NCI-H2171 (cell line): Measurements from ENCODE around the gene ETS2.
A peak's percentile ranks its signal among the peaks of the same experiment; 100 is the strongest.

ENCODE experiments used
- DNase-seq: peaks from one replicate; lab custom pipeline; 2025; lab: John Stamatoyannopoulos, UW

ETS2 gene

GRCh38 chr21:38802050-38803026 is 3.4 kb upstream of the ETS2 start:
- no peak for DNase-seq

DNA sequence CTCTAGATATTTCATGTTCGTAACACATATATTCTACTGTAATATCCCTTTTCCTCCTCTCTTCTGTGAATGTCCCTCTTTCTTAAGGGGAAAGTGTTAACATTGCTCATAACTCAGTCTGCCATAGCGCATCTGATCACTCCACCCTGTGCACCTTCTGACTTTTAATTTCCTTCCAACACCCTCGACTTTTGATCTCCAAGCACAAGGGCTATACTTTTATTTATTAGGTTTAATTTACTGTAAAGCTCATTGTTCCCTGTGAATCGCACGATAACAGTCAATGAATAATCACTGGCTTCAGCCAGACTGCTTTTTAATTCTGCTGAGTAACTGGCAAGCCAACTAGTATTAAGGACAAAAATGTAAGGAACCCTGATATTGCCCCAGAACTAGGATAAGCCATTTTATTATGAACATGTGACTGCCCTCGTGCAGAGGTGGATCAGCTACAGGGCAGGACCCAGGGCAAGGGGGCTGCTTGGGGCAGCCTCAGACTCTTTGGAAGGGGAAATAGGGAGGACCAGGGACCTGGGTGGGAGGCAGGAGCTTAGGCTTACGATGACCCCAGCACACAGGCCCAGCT is 2.6 kb upstream of the ETS2 start:
- DNase-seq = no peak

- DNase-seq = no peak
Measured at GRCh38 chr21:38804030-38804788, 1.5 kb upstream of the ETS2 start.

- DNase-seq = peak; percentile 33
Measured at GRCh38 chr21:38804789-38805327, 871 bp upstream of the ETS2 start.

DNA sequence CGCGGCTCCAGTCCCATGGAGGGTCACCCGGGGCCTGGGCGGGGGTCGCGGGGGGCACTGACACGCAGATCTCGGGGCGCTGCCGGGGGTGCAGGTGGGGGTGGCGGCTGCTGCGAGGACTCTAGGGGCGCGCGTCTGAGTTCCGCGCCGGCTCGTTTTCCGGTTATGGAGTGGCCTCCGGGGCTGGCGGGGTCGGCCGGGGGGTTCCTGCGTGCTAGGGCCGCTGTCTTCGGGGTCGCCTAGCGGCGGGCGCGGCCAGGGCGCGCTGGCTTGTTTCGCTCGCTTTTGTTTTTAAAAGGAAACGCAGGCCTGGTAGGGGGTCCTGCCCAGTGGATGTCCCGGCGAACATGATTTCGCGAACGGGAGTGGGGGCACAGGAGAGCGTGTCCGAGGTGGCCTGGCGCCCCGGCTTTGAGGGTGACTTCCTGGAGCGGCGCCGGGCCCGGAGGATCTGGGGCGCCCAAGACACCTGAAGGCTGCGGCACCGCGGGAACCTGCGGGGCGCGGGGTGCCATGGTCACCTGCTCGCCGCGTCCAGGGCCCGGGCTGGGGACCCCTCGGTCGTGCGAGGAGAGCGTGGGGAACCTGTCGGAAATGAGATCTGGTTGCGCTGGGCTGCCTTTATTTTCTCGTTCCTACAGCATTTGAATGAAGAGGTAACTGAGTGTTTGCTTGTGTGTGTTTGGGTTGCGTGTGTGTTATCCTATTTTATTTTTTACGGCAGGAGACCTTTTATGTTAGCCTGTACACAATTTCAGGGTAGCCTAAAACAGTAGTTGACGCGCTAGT is 618 bp downstream of the ETS2 start:
- no peak for DNase-seq

DNA sequence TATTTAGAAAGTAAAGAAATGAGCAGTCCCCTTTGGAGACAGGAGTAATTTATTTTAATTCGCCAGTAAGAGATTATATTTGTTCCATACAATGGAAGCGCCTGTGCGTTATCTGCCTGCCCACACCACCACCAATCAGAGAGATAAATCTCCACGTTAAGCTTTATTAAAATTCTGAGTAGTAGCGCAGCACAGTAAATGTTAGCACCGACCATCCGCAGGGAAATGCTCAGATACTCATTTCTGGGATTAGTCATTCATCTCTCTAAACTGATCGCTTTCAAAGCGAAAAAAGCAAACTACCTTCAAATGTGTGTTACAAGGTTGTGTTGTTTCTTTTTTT is 1.2 kb downstream of the ETS2 start:
- DNase-seq = no peak

DNA sequence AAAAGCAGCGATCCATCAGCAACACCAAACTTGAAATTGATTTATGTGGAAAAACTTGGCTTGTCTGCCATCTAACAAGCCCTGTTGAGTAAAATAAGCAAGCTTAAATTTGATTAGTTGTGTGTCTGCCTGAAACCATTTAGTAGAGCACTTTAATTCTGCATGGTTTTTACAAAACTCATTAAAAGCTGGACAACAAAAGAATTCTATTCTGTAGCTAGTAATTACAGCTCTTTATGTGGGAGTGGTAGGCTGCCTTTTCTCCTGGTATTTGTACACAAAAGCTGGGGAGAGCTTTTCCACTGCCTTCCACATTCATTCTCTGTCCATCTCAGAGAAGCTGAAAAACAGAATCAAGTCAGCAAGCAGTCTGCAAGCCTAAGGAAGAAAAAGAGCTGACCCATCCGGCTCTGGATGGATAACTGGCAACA is 1.7 kb downstream of the ETS2 start:
- DNase-seq = no peak

DNA sequence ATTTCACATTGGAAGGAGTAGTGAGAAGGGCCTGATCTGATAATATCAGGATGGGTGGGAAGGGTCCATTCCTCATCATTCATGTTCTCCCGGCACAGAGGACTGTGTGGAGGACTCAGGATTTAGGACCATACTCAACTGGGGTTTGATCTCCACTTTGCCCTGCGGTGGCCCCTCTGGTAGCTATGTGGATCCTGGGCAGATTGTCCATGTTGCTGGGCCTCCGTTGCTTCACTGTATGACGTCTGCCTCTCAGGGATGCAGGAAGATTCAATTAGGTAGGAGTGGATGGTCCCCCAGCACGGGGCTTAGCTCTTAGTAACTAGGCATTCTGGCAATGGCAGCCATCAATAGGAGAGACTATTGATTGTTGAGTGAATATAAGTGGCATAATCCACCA is 2.3 kb downstream of the ETS2 start:
- no peak for DNase-seq

DNA sequence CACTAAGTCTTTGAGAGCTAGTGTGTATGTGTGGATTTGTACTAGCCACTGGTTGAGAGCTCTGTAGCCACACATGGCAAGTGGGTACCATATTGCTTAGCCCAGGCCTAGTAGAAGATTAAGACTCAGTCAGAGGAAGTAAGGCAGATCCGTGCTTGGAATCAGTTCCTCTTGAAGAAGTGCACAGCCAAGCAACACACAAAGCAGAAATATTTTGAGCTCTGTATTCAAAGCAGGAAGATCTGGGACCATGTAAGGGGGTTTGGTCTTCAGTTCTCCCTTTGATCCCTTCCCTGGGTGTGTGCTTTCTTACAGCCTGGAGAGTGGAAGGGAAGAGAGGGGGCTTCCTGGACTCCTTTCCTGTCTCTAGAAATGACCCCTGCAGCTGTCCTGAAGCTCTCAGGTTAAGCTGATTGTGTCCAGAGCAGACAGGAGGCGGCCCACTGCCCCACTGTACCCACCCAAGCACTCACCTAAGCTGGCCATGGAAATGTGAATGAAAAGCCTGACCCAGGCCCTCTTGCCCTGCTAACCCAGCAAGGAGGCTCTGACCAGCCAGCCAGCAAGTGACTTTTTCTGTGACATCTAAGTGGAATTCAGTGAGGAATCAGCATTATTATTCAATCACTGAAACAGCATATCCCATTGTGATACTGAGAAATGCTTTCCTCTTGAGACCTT is 3.6 kb downstream of the ETS2 start:
- DNase-seq = no peak

DNA sequence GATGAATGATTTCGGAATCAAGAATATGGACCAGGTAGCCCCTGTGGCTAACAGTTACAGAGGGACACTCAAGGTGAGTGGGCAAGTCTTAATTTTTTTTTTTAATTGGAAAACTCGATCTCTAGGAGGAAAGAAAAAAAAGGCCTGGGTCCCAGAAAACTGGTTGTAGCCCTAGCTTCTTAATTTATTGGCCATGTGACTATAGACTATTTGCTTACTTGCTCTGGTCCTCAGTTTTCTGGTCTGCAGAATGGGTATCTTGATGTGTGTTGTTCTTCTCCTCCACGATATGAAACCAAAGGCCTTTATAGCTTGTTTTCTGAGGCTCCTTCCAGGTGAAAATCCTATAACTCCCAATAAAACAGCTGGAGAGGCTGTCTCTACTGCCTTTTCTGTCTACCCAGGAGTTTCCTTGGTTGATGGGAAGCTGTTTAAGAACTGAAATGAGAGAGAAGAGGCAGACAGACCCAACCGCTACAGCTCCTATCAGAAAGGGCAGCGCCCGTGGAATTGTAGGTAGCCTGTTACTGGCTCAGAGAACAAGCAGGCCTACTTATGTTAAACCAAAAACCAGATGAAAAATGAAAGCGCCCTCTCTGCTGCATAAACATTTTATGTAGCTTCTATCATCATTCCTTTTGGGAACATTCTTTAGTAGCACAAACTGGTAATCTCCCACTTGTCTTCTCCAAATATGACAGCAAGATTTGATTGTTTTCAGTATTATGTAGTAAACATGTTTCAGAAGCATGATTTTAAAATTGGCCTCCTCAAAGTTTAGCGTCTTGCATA is 4.5 kb downstream of the ETS2 start:
- no peak for DNase-seq

DNA sequence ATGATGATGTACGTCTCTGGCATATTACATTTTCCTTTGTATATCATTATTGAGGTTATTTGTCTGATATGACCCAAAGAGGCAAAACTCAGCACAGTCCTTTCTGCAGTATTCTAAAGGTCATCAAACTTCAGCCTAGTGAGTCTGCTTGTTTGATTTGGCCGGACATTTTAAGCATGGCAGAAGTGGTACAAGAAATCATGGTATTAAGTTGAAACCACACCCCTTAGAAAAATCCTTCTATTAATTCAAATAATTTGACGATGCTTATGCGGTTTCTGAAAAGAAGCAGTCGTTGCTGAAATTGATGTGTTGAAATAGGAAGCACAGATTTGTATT is 5.1 kb downstream of the ETS2 start:
- no peak for DNase-seq

- DNase-seq = no peak
Measured at GRCh38 chr21:38811257-38811656, 5.5 kb downstream of the ETS2 start.

GRCh38 chr21:38813143-38813542 is 7.4 kb downstream of the ETS2 start:
- DNase-seq = no peak

- DNase-seq = no peak
Measured at GRCh38 chr21:38813547-38813946, 7.8 kb downstream of the ETS2 start.

DNA sequence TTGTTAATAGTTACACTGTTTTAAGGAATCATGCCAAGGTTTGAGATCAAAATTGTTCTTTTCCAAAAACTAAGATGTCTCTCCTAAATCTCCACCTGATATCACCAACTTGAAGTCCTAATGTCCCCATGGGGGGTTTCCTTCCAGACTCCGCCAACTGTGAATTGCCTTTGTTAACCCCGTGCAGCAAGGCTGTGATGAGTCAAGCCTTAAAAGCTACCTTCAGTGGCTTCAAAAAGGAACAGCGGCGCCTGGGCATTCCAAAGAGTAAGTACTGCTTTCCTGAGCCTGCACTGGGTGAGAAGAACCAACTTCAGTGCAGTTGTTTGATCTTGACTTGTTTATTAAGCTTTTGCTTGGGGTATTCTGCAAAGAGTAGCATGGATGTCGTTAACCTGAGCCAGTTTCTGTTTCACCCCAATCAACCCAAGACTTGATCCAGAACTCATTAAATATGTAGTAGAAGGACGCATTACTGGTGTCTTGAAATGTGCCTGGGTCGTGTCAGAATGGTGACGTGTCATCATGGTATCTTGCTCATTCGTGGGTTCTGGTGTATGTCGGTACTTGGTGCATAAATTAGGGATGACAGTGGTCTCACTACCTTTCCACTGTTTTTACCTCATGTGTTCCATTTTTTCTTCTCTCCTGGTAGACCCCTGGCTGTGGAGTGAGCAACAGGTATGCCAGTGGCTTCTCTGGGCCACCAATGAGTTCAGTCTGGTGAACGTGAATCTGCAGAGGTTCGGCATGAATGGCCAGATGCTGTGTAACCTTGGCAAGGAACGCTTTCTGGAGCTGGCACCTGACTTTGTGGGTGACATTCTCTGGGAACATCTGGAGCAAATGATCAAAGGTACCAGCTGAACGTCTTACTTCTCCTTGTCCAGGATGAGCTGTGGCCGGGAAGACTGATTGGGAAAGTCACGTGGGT is 8.7 kb downstream of the ETS2 start:
- no peak for DNase-seq

- no peak for DNase-seq
Measured at GRCh38 chr21:38815060-38815405, 9.3 kb downstream of the ETS2 start.

DNA sequence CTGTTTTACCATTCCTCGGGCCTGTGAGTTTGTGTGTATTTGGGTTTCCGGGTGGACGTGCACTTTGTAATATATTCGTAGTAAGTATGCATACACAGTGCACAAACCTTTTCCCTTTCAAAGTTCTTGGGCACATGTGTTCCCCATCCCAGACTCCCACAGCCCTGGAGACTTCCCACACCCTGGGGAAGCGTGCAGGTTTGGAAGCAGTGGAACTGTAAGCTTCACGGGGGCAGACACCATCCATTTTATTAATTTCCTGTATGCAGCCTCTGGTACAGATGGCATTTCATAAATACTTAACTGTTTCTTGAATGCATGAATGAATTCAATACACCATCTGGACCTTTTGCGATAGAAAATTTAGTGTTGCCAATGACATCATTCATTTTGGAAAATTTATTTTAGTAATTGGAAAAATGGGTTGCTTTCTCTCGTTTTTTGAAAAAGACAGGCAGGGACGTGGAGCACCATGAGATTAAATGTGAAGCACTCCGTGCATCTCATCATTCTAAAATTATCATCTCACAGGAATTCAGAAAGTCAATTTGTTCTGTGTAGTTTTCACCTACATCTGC is 10.8 kb downstream of the ETS2 start:
- DNase-seq = no peak

GRCh38 chr21:38817371-38818324 is 11.9 kb downstream of the ETS2 start:
- DNase-seq = no peak
